ENCODE measurements around the gene PHF20. TPM values are rescaled to one million over a fixed set of nuclear protein-coding genes. Genes with fewer than 3 reads are reported as not detected.

PHF20 gene
- total and polyA plus RNA-seq, 12 donors, result 23.4 to 44.7 (median 36.0) TPM

GRCh38 chr20:35886537-35886936 is 114.7 kb downstream of the PHF20 start:
- peaks cover 0 to 36% (median 14%) of the 10 kb centered on the region in 9 donors for H3K4me1 ChIP-seq
- peak; percentile 54 to 93 (median 86) for ATAC-seq
- no peaks in the 10 kb centered on the region for H3K9me3 ChIP-seq
- TF ChIP-seq CTCF (IDR thresholded peaks at IDR 0.05), result no peak
- intact Hi-C loops (cut with DNase I), result loop anchor here in 7 of 10 donors (1.0 to 10.0 kb wide), 8 partner anchors 21 to 422 kb away; no protein-coding TSS in a partner anchor
- no peaks in the 10 kb centered on the region for H3K27me3 ChIP-seq
- DNase-seq, result peak; percentile 49 to 74
- H3K36me3 ChIP-seq, result peaks cover 0 to 35% (median 0%) of the 10 kb centered on the region in 9 donors
- H3K4me3 ChIP-seq, result no peak overlapping the region
- peak overlapping the region in 6 of 10 donors; percentile 31 to 80 (median 52) for H3K27ac ChIP-seq
- 54 to 71% methylated on average over 3 of the region's 3 CpGs for WGBS, 2 donors

DNA sequence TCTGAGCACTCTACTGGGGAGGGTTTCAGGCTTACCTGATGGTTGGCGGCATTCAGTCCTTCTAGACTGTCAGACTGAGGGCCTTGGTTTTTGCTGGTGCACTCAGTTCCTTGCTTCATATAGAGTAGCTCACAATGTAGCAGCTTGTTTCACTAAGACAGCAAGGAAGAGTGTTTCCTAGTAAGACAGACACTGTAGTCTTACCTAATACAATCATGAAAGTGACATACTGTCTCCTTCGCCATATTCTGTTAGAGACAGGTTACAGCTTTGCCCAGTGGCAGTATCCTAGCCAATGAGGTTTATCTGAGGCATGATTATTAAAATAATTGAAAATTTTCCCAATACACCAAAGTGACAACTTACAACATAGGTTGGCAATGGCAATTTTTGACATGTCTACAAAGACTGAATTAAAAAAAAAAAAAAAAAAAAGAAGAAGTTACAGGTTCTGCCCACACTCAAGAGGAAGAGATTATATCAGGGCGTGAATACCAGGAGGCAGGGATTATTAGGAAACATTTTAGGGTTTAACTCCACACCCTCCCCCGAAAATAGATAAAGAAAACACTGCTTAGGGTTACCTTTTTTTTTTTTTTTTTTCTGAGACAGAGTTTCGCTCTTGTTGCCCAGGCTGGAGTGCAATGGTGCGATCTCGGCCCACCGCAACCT is 115.7 kb downstream of the PHF20 start:
- Histone ChIP-seq H3K27me3 (no peaks in the 10 kb centered on the region), H3K4me3 (no peak overlapping the region), H3K9me3 (no peaks in the 10 kb centered on the region), H3K4me1 (peaks cover 0 to 36% (median 14%) of the 10 kb centered on the region in 9 donors), H3K36me3 (peaks cover 0 to 28% (median 0%) of the 10 kb centered on the region in 9 donors), H3K27ac (peak overlapping the region in 4 of 10 donors; percentile 1 to 69 (median 50))
- intact Hi-C loops (cut with DNase I), result loop anchor here in 7 of 10 donors (5.0 to 10.0 kb wide), 7 partner anchors 60 to 423 kb away; no protein-coding TSS in a partner anchor
- DNase-seq, result no peak
- 95 to 96% methylated on average over 8 of the region's 8 CpGs for WGBS, 2 donors
- no peak for ATAC-seq
- TF ChIP-seq CTCF (IDR thresholded peaks at IDR 0.05), result no peak

GRCh38 chr20:35888657-35889056 is 116.8 kb downstream of the PHF20 start:
- no peak overlapping the region for H3K4me3 ChIP-seq
- peaks cover 0 to 33% (median 13%) of the 10 kb centered on the region in 9 donors for H3K4me1 ChIP-seq
- H3K27ac ChIP-seq, result no peak overlapping the region
- TF ChIP-seq CTCF (IDR thresholded peaks at IDR 0.05), result no peak
- H3K9me3 ChIP-seq, result no peaks in the 10 kb centered on the region
- peaks cover 0 to 36% (median 0%) of the 10 kb centered on the region in 9 donors for H3K36me3 ChIP-seq
- intact Hi-C loops (cut with DNase I), result loop anchor here in 7 of 10 donors (5.0 to 10.0 kb wide), 7 partner anchors 61 to 424 kb away; no protein-coding TSS in a partner anchor
- ATAC-seq (no peak), DNase-seq (no peak)
- no peaks in the 10 kb centered on the region for H3K27me3 ChIP-seq
- WGBS, 2 donors, result 93 to 100% methylated on average over 1 of the region's 1 CpG

DNA sequence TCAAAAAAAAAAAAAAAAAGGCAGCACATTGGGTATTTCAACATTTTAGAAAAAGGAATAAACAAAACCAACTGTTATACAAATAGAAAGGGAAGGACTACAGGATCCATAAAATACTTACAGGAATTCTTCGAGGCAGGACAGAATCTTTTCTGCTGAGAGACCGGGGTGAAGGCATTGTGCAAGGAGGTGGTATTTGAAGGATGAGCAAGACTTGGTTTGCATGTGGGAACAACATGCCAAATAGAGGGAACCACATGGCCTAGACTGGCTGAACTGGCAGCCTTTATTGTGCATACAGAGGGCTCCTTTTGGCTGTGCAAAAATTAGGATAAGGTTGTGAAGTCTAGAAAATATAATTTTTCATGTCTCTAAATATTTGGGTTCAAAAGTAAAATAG is 119.6 kb downstream of the PHF20 start:
- no peak for TF ChIP-seq CTCF (IDR thresholded peaks at IDR 0.05)
- Histone ChIP-seq H3K9me3 (no peaks in the 10 kb centered on the region), H3K4me1 (peaks cover 0 to 16% (median 7%) of the 10 kb centered on the region in 9 donors), H3K27me3 (no peaks in the 10 kb centered on the region), H3K4me3 (no peak overlapping the region), H3K27ac (no peak overlapping the region), H3K36me3 (peaks cover 0 to 50% (median 0%) of the 10 kb centered on the region in 9 donors)
- no peak for DNase-seq
- no peak for ATAC-seq
- 89 to 94% methylated on average over 2 of the region's 2 CpGs for WGBS, 2 donors
- intact Hi-C loops (cut with DNase I), result loop anchor here in 1 of 10 donors (10.0 kb wide), 1 partner anchor 427 kb away; no protein-coding TSS in a partner anchor
